Esophagus muscularis mucosa (tissue), 4 donors: ENCODE measurements around the gene FNDC1. TPM values are rescaled to one million over a fixed set of nuclear protein-coding genes. Genes with fewer than 3 reads are reported as not detected.
"Not testable (repeated sequence)": the region's sequence is repeated elsewhere in the genome, so short reads cannot be mapped to it uniquely, and the experiment has no call there.

Experiments used
- DNase-seq: peaks from one replicate; pipeline ENCODE4 v3.0.0-alpha.2; 2017; ENCODE audit errors: extremely low spot score
- H3K27ac ChIP-seq, 4 donors: fragments of 200-600 bp; sonication (generic); replicated peaks in 1 of 4; 1 replicate in 3 of 4; 2 replicates in 1 of 4; pipeline ENCODE4 v1.5.1; 2016 to 2019; ENCODE audit warnings: mild to moderate bottlenecking in 1 of 4
- H3K27me3 ChIP-seq, 4 donors: fragments of 200-600 bp; sonication (generic); one replicate each; pipeline versions ENCODE4 v1.5.1 to v1.6.0; 2016 to 2019
- H3K36me3 ChIP-seq, 4 donors: fragments of 200-600 bp; sonication (generic); one replicate each; pipeline ENCODE4 v1.5.1; 2016 to 2019
- H3K4me1 ChIP-seq, 4 donors: fragments of 200-600 bp; sonication (generic); one replicate each; pipeline ENCODE4 v1.5.1; 2016 to 2019
- H3K4me3 ChIP-seq, 4 donors: fragments of 200-600 bp; sonication (generic); 1 replicate in 2 of 4; 2 replicates in 2 of 4; pipeline ENCODE4 v1.5.1; 2016 to 2019; ENCODE audit warnings: mild to moderate bottlenecking in 4 of 4, moderate library complexity in 1 of 4
- H3K9me3 ChIP-seq, 4 donors: fragments of 200-600 bp; sonication (generic); 1 replicate in 3 of 4; 2 replicates in 1 of 4; pipeline ENCODE4 v1.5.1; 2016 to 2019
- EP300 ChIP-seq: sonication (generic); formaldehyde crosslinking; IDR thresholded peaks from one replicate; pipeline ENCODE4 v1.6.1; 2017; ENCODE audit warnings: antibody characterized with exemption
- POLR2A ChIP-seq: fragments of 450-650 bp; IDR thresholded peaks from one replicate; pipeline ENCODE4 v1.6.1; 2017; ENCODE audit warnings: antibody characterized with exemption, moderate library complexity, mild to moderate bottlenecking, low read depth
- POLR2AphosphoS5 ChIP-seq, 2 donors: sonication (generic); formaldehyde crosslinking; IDR thresholded peaks; one replicate each; pipeline ENCODE4 v1.6.1; 2017; ENCODE audit warnings: antibody characterized with exemption in 2 of 2
- WGBS: methylation state at CpG from one replicate; pipeline ENCODE4 v1.1.5; 2018; 5-methylcytosine and 5-hydroxymethylcytosine counted together
- intact Hi-C: fragments of 100-400 bp; cut with DNase I; formaldehyde crosslinking; loops from one replicate; pipeline ENCODE4 v1.15.1; 2023
- total RNA-seq, 4 donors: library from RNA; depleted of rRNA; stranded (reverse); fragments of >200 nt; gene quantifications; one replicate each; pipeline versions ENCODE4 v1.1.0 to v1.2.1, GENCODE V29; 2016
- TF ChIP-seq, protein P1 (sequence below), 3 experiments: fragments of 200-600 bp in 2 of 3; fragments of 450-650 bp in 1 of 3; sonication (generic) in 2 of 3; IDR thresholded peaks; one replicate each; pipeline ENCODE4 v1.5.1; 2017 to 2019; ENCODE audit warnings: antibody characterized with exemption in 3 of 3, mild to moderate bottlenecking in 2 of 3, moderate library complexity in 1 of 3

FNDC1 gene
- total RNA-seq, 4 donors from 2014 or later: 0.84 to 11.2 (median 2.7) TPM

DNA sequence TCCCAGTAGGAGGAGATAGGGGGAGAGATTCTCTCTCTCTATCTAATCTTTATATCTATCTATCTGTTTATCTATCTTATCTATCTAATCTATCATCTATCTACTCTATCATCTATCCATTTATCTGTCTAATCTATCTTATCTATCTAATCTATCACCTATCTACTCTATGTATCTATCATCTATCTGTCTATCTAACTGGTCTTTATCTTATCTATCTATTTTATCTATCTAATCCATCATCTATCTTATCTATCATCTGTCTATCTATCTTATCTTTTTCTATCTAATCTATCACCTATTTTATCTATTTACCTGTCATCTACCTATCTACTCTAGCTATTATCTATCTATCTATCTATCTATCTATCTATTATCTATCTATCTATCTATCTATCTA lies 109.4 kb downstream of the FNDC1 start:
- TF ChIP-seq, protein P1, sequence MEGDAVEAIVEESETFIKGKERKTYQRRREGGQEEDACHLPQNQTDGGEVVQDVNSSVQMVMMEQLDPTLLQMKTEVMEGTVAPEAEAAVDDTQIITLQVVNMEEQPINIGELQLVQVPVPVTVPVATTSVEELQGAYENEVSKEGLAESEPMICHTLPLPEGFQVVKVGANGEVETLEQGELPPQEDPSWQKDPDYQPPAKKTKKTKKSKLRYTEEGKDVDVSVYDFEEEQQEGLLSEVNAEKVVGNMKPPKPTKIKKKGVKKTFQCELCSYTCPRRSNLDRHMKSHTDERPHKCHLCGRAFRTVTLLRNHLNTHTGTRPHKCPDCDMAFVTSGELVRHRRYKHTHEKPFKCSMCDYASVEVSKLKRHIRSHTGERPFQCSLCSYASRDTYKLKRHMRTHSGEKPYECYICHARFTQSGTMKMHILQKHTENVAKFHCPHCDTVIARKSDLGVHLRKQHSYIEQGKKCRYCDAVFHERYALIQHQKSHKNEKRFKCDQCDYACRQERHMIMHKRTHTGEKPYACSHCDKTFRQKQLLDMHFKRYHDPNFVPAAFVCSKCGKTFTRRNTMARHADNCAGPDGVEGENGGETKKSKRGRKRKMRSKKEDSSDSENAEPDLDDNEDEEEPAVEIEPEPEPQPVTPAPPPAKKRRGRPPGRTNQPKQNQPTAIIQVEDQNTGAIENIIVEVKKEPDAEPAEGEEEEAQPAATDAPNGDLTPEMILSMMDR (IDR thresholded peaks at IDR 0.05): no peak
- TF ChIP-seq POLR2AphosphoS5 (IDR thresholded peaks at IDR 0.05): no peak
- no peak for TF ChIP-seq EP300
- TF ChIP-seq POLR2A: no peak
- Histone ChIP-seq H3K9me3 (no peaks in the 10 kb centered on the region), H3K27me3 (no peaks in the 10 kb centered on the region), H3K36me3 (no peaks in the 10 kb centered on the region), H3K27ac (no peak overlapping the region), H3K4me1 (no peaks in the 10 kb centered on the region), H3K4me3 (no peak overlapping the region)
- intact Hi-C loops: no loop called here
- no peak for DNase-seq

- intact Hi-C loops: no loop called here
- H3K4me3 ChIP-seq: no peak overlapping the region
Measured at GRCh38 chr6:159279790-159280277, 110.6 kb downstream of the FNDC1 start.

DNA sequence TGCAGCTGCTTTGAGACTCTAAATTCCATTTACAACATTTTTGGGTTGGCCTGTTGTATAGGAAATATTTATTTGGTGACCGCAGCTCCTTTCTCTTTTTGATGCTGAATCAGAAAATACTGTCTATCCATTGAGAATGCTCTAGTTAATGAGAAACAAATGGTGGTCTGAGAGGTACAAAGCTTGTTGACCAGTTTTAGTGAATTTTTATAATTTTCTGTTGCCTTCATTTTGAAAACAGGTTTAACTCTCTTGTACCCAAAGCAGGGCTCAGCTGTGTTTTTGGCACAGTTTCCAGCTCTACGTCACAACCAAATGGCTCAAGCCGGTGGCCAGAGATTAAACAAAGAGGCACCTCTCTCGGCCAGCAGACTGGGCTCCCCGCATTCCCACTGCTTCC lies 113.2 kb downstream of the FNDC1 start:
- DNase-seq: no peak
- no peak for TF ChIP-seq POLR2AphosphoS5 (IDR thresholded peaks at IDR 0.05)
- H3K36me3 ChIP-seq: no peaks in the 10 kb centered on the region
- intact Hi-C loops: no loop called here
- H3K27me3 ChIP-seq: no peaks in the 10 kb centered on the region
- no peak overlapping the region for H3K4me3 ChIP-seq
- 61% methylated on average over 5 of the region's 5 CpGs for WGBS
- no peak overlapping the region for H3K27ac ChIP-seq
- peaks cover 0 to 5% (median 0%) of the 10 kb centered on the region in 4 donors for H3K9me3 ChIP-seq
- H3K4me1 ChIP-seq: no peaks in the 10 kb centered on the region

More at GRCh38 chr6:159279790-159280277, 110.6 kb downstream of the FNDC1 start:
- 65% methylated on average over 9 of the region's 10 CpGs for WGBS
- no peaks in the 10 kb centered on the region for H3K36me3 ChIP-seq
- no peak for TF ChIP-seq POLR2A
- TF ChIP-seq POLR2AphosphoS5 (IDR thresholded peaks at IDR 0.05): no peak
- no peak for TF ChIP-seq EP300
- TF ChIP-seq, protein P1 (IDR thresholded peaks at IDR 0.05): no peak
- no peak for DNase-seq
- H3K9me3 ChIP-seq: no peaks in the 10 kb centered on the region
- no peaks in the 10 kb centered on the region for H3K4me1 ChIP-seq
- no peak overlapping the region for H3K27ac ChIP-seq
- H3K27me3 ChIP-seq: no peaks in the 10 kb centered on the region

DNA sequence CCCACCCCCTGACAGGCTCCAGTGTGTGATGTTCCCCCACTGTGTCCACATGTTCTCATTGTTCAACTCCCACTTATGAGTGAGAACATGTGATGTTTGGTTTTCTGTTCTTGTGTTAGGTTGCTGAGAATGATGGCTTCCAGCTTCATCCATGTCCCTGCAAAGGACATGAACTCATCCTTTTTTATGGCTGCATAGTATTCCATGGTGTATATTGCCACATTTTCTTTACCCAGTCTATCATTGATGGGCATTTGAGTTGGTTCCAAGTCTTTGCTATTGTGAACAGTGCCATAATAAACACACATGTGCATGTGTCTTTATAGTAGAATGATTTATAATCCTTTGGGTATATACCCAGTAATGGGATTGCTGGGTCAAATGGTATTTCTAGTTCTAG lies 115.5 kb downstream of the FNDC1 start:
- H3K4me3 ChIP-seq, H3K9me3 ChIP-seq, DNase-seq, H3K27me3 ChIP-seq, H3K36me3 ChIP-seq, intact Hi-C loops, H3K27ac ChIP-seq, H3K4me1 ChIP-seq: not testable (repeated sequence)

GRCh38 chr6:159298840-159299239 lies 129.6 kb downstream of the FNDC1 start:
- H3K36me3 ChIP-seq: no peaks in the 10 kb centered on the region
- no peak overlapping the region for H3K27ac ChIP-seq
- H3K4me1 ChIP-seq: no peaks in the 10 kb centered on the region
- H3K27me3 ChIP-seq: no peaks in the 10 kb centered on the region
- WGBS: 91% methylated on average over 5 of the region's 5 CpGs
- intact Hi-C loops: no loop called here
- no peaks in the 10 kb centered on the region for H3K9me3 ChIP-seq
- DNase-seq: peak; percentile 86
- TF ChIP-seq POLR2A (no peak), POLR2AphosphoS5 (IDR thresholded peaks at IDR 0.05) (no peak), EP300 (no peak)
- H3K4me3 ChIP-seq: no peak overlapping the region

DNA sequence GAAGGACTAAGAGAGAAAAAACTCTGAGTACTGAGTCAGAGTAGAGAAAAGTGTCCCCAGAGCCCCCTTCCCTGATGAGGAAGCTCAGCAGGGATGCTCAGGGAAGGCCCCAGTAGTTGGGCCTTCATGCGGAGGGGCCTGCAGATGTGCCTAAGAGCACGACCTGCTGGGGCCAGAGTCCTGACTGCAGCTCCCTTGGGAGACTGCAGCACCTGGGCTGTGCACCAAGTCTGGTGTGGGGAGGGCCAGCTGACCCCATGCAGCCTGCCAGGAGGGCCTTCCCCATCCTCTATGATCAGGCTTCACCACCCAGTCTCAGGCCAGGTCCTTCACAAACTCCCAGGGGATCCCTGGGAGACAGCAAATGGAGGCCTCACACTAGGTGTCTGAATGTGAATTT lies 130.4 kb downstream of the FNDC1 start:
- DNase-seq: peak; percentile 39
- Histone ChIP-seq H3K27me3 (no peaks in the 10 kb centered on the region), H3K9me3 (no peaks in the 10 kb centered on the region), H3K4me3 (no peak overlapping the region), H3K27ac (no peak overlapping the region), H3K4me1 (no peaks in the 10 kb centered on the region), H3K36me3 (no peaks in the 10 kb centered on the region)
- TF ChIP-seq, protein P1 (IDR thresholded peaks at IDR 0.05): no peak
- TF ChIP-seq POLR2A: no peak
- no peak for TF ChIP-seq POLR2AphosphoS5 (IDR thresholded peaks at IDR 0.05)
- TF ChIP-seq EP300: no peak
- intact Hi-C loops: no loop called here
- 90% methylated on average over 2 of the region's 2 CpGs for WGBS
